Uterus (tissue), 2 donors: Measurements from ENCODE around the gene PRSS22.

Source experiments
- POLR2A ChIP-seq, 2 donors: fragments of 450-650 bp; IDR thresholded peaks; one replicate each; pipeline ENCODE4 v1.6.1; 2016; ENCODE audit warnings: antibody characterized with exemption in 2 of 2, mild to moderate bottlenecking in 1 of 2, moderate library complexity in 1 of 2
- TF ChIP-seq, protein P1 (sequence below), 4 experiments: fragments of 200-600 bp in 2 of 4; fragments of 450-650 bp in 2 of 4; sonication (generic) in 2 of 4; IDR thresholded peaks; one replicate each; pipeline ENCODE4 v1.5.1; 2016 to 2019; ENCODE audit warnings: antibody characterized with exemption in 4 of 4, mild to moderate bottlenecking in 2 of 4, moderate library complexity in 1 of 4

DNA sequence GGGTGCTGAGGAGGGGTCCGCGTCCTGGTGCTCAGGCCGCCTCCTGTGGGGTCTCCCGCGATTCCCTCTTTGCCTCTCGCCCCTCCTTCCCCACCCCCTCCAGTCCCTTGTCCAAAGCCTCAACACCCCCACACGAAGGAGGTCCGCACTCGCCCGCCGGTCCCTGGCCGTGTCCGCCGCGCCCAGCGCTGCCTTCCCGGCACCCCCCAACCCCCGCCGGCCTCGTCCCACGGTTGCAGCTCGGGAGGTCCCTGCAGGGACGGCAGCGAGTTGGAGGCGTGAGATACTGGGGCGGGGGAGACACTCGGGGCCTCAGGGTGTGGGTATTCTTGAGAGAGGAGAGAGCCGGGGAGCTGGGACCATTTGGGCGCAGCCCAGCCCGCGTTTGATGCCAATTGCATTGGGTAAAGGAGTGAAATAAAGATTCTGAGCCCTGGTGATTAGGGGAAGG lies 25.5 kb upstream of the PRSS22 start:
- TF ChIP-seq, protein P1, sequence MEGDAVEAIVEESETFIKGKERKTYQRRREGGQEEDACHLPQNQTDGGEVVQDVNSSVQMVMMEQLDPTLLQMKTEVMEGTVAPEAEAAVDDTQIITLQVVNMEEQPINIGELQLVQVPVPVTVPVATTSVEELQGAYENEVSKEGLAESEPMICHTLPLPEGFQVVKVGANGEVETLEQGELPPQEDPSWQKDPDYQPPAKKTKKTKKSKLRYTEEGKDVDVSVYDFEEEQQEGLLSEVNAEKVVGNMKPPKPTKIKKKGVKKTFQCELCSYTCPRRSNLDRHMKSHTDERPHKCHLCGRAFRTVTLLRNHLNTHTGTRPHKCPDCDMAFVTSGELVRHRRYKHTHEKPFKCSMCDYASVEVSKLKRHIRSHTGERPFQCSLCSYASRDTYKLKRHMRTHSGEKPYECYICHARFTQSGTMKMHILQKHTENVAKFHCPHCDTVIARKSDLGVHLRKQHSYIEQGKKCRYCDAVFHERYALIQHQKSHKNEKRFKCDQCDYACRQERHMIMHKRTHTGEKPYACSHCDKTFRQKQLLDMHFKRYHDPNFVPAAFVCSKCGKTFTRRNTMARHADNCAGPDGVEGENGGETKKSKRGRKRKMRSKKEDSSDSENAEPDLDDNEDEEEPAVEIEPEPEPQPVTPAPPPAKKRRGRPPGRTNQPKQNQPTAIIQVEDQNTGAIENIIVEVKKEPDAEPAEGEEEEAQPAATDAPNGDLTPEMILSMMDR (IDR thresholded peaks at IDR 0.05), result peak in 1 of 4 experiments; percentile 1
- no peak for TF ChIP-seq POLR2A (IDR thresholded peaks at IDR 0.05)
